Activated T-helper 9 cell treated with anti-CD3 and anti-CD28 coated beads, Interleukin-2, amount 50 U/mL, for 16 hours (primary cell): ENCODE results near the gene ZNF654.
A peak's percentile ranks its signal among the peaks of the same experiment; 100 is the strongest.
"Not testable (repeated sequence)": the region's sequence is repeated elsewhere in the genome, so short reads cannot be mapped to it uniquely, and the experiment has no call there.

ENCODE experiments used
- DNase-seq: peaks from one replicate; pipeline ENCODE4 v3.0.0-alpha.2; 2020; ENCODE audit warnings: low read depth

The ZNF654 gene

DNA sequence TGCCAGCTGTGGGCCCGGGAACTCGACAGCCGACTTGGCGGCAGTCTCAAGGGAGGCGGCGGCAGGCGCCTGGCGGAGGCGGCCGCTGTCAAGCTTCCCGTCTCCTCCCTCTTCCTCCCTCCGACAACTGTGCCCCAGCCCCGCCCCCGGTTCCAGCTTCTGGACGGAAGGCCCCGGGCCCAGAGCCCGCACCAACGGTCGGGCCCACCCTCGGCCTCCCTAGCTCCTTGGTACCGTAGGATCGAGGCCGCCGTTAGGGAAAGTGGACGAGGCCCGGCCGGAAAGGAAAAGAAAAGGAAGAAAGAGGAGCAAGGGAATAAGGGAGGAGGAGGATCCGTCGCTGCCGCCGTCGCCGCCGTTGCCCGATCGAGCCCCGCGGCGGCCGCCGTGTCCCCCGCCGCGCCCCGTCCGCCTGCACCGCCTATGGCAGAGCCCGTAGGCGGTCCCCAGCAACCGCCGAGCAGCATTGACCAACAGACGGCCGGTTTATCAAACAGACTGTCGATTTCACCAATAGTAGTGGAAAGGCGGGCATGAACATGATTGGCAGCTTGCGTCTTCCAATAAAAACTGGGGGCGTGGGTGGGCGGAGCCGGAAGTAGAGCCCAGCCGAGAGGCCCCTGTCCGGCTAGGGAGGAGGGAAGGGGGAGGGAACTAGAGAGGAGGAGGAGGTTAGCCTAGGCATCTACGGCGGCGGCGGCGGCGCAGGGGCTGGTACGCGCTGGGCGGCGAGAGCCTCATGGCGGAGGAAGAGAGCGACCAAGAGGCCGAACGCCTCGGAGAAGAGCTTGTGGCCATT lies at the start of gene ZNF654, which contains the start of gene CGGBP1:
Gene ZNF654 (plus strand): TSS at position 675 of the 799 bp plus-strand sequence. CDS start 65 bp downstream, at position 740.
Gene CGGBP1 (minus strand): TSS at position 425 of the 799 bp plus-strand sequence. CDS start 3,029 bp downstream, outside the sequence.
- peak; percentile 97 for DNase-seq

DNA sequence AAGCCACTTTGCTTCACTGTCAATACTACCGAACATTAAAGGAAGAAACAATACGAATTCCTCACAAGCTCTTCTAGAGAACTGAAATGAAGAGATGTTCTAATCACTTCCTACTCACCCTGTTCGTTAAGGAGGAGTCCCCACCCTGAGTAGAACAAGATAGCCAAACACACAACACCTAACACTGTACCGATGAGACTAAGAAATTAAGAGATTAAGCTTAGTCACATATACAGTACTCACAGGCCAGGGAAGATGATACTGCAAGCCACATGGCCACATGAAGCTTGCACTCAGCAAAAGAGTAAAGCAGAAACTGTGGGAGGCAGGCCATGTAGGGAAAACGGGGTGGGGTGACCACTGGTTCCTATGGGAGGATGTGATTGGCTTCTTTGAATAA lies 48.2 kb upstream of the ZNF654 start:
- no peak for DNase-seq

DNA sequence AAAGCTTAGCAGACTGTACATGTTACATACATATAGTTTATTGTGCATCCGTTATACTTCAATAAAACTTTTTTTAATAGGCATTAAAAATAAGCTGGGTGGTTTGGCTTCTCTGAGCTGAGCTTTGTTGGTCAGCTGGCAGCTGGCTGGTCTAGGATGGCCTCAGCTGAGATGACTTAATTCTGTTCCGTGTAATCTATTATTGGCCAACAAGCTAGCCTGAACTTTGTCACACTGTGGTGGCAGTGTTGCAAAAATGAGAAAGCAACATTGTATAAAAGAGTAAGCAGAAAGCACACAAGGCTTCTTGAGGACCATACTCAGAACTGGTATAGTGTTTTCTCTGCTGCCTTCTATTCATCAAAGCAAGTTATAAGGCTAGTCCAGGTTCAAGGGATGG lies 45.5 kb upstream of the ZNF654 start:
- DNase-seq: no peak

- DNase-seq: not testable (repeated sequence)
These were observed 43.4 kb upstream of the ZNF654 start for GRCh38 chr3:88015656-88016055.

DNA sequence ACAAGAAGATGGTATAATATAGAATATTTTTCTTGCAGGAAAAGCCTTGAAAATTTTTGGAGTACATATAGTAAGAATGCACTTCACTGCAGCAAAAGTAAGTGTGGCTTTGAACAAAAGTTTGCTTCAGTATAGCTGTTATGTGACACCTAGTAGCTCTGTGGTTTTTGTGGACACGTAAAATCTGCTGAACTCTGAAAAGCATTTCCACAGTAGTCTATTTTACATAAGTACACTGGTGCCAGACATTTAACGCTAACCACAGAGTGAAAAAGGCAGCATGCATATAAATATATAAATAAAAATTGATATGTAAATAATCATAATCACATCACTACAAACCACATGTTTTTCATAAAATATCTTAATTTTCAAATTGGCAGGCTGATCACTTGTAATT lies 40.0 kb upstream of the ZNF654 start:
- no peak for DNase-seq

DNA sequence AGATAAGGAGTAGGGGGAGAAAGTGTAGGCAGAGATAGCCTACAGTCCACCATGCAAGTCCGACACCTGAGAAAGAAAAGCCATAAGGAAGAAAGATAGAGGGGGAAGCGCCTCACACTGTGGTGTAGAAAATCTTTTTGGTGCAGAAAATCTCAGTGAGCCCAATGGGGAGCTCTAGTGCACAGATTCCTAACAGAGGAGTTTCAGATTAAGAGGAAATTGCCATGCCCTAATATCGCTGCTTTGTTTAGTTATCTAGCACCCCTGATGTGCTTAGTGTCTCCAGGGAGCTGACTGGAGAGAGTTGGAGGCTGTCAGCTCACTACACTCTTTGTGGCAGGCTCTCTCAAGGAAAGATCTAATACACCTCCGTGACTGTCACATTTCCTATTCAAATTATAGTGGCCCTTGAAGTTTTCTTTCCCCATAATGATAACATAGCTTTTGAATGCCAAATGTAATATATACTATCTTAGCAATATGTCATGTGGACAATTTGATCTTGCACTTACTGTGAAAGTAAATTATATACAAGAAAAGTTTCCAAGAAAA lies 34.0 kb upstream of the ZNF654 start:
- no peak for DNase-seq

- no peak for DNase-seq
These were observed 30.2 kb upstream of the ZNF654 start for GRCh38 chr3:88028876-88029275.

- DNase-seq: no peak
These were observed 28.8 kb upstream of the ZNF654 start for GRCh38 chr3:88030210-88030609.

DNA sequence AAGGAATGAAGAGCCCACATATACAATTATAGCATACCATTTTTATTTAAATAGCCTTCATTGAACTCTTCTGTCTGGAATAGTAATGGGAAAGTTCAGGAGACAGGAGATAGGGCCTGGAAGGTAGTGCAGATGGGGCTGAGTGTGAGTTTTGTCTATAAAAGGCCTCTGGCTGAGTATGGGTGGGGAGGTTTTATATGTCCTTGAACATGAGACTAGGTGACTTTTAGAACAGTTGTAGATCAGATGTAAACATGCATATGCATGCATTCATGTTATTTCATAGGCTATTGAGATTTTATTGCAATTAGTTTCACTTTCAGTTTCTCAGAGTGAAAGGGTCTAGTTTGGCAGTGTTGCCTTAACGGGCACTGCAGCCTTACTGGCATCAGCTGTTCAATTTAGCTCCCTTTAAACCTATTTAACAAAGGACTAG lies 27.4 kb upstream of the ZNF654 start:
- no peak for DNase-seq

GRCh38 chr3:88032245-88032644 lies 26.8 kb upstream of the ZNF654 start:
- DNase-seq: no peak

- DNase-seq: no peak
These were observed 26.0 kb upstream of the ZNF654 start for GRCh38 chr3:88033079-88033478.

GRCh38 chr3:88033808-88034207 lies 25.2 kb upstream of the ZNF654 start:
- no peak for DNase-seq

GRCh38 chr3:88034491-88035275 lies 24.4 kb upstream of the ZNF654 start:
- no peak for DNase-seq

DNA sequence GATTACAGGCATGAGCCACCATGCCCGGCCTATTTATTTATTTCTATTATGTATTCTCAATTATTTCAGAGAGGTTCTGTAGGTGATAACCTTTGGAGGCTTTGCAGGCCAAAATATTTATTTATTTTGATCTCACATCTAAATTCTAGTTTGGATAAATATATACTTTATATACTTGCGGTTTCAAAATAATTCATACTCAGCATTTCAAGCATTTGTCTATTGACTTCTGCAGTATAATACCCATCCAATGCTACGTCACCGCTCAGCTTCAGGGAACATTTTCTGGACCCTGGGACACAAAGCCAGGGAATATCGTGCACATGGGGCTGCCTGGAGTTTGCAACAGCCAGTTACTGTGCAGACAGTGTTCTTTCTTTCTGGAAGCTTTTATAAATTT lies 22.8 kb upstream of the ZNF654 start:
- no peak for DNase-seq

- no peak for DNase-seq
These were observed 20.5 kb upstream of the ZNF654 start for GRCh38 chr3:88038566-88038965.

DNA sequence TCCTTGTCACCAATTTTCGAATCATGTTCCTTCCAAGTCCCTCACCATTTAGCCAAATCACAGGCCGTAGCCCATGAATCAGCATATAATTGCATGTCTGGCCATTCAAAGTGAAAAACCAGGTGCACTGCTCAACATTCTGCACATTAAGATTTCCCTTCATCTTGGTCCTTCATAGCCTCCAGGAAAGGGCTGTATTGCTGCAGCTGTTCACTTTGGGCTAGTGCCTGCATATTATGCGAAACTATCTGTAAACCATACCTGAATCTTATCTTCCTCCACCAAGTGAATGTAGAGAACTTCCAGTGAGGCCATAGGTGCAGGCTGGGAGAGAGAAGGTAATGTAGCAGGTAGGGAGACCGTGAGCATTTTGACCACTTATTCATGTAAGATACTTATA lies 18.5 kb upstream of the ZNF654 start:
- DNase-seq: no peak

DNA sequence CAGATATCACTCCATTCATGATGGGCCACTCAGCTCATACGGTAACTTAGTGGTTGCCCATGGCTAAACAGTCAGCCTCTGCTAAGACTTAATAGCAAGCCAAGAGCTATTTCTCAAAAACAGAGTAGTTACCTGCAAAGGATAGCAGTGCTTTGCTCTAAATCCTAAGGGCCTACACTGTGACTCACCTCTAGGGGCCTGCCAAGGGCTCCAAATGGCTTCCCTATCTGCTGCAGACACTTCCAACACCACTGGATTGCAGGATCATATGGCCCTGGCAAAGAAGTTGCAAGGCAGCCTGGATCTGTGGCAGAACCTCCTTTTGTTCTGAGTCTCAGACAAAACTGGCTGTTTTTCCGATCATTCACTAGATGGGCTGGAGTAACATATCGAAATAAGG lies 18.1 kb upstream of the ZNF654 start:
- no peak for DNase-seq

DNA sequence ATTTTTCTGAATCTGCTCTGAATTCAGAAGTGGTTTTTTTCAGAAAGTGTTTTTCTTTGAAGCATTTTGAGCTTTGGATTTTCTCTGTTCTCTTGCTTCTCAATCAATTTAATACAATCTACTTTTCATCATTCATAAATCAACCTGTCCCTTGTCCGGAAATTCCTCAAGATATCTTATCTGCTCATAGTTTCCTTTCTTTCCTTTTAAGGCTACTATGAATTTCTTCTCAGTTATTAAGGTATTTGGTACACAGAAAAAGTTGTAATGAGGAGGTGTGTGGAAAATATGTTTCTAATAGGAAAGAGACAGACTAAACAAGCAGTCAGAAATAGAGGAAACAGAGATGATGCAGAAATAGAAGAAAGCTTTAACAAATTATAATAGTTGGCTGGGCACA lies 14.6 kb upstream of the ZNF654 start:
- DNase-seq: no peak

DNA sequence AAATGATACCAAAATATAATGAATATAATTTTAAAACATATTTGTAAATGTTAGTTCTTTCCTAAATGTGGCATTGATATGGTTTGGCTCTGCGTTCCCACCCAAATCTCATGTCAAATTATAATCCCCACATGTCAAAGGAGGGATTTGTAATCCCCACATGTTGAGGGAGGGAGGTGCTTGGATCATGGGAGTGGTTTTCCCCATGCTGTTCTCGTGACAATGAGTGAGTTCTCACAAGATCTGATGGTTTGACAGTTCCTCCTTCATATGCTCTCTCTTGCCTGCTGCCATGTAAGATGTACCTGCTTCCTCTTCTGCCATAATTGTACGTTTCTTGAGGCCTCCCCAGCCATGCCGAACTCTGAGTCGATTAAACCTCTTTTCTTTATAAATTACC lies 12.3 kb upstream of the ZNF654 start:
- no peak for DNase-seq

- no peak for DNase-seq
These were observed 1.3 kb upstream of the ZNF654 start for GRCh38 chr3:88057630-88058305.

- DNase-seq: no peak
These were observed 812 bp upstream of the ZNF654 start for GRCh38 chr3:88058306-88058580.

- no peak for DNase-seq
These were observed 520 bp downstream of the ZNF654 start for GRCh38 chr3:88059380-88060170.
